Hepatocyte (in vitro differentiated cells): ENCODE measurements around the gene KRR1. TPM values are rescaled to one million over a fixed set of nuclear protein-coding genes. Genes with fewer than 3 reads are reported as not detected.
"Not testable (repeated sequence)": the region's sequence is repeated elsewhere in the genome, so short reads cannot be mapped to it uniquely, and the experiment has no call there.

ENCODE experiments used
- DNase-seq: peaks from one replicate; pipeline ENCODE4 v3.0.0-alpha.2; 2016; ENCODE audit warnings: low spot score
- H2AFZ ChIP-seq: fragments of 200-600 bp; sonication (generic); 2 replicates; pipeline ENCODE4 v1.6.0; 2016; ENCODE audit warnings: antibody characterized with exemption, mild to moderate bottlenecking
- H3K27ac ChIP-seq: fragments of 200-600 bp; sonication (generic); 2 replicates; pipeline ENCODE4 v1.5.1; 2016; ENCODE audit warnings: mild to moderate bottlenecking
- H3K27me3 ChIP-seq: fragments of 200-600 bp; sonication (generic); 2 replicates; pipeline ENCODE4 v1.6.1; 2016
- H3K36me3 ChIP-seq: fragments of 200-600 bp; sonication (generic); replicated peaks from 2 replicates; pipeline ENCODE4 v1.5.1; 2016; ENCODE audit warnings: low read depth; ENCODE audit not compliant: insufficient read depth
- H3K4me1 ChIP-seq: fragments of 200-600 bp; sonication (generic); 2 replicates; pipeline ENCODE4 v1.5.1; 2016; ENCODE audit warnings: mild to moderate bottlenecking, moderate library complexity; ENCODE audit not compliant: insufficient read depth
- H3K4me2 ChIP-seq: fragments of 200-600 bp; sonication (generic); 2 replicates; pipeline ENCODE4 v1.6.0; 2016
- H3K4me3 ChIP-seq: fragments of 200-600 bp; sonication (generic); 2 replicates; pipeline ENCODE4 v1.5.1; 2016; ENCODE audit warnings: mild to moderate bottlenecking
- H3K79me2 ChIP-seq: fragments of 200-600 bp; sonication (generic); 2 replicates; pipeline ENCODE4 v1.6.0; 2017; ENCODE audit warnings: mild to moderate bottlenecking
- H3K9me2 ChIP-seq: fragments of 200-600 bp; sonication (generic); replicated peaks from 2 replicates; pipeline ENCODE4 v1.6.0; 2017; ENCODE audit warnings: mild to moderate bottlenecking; ENCODE audit not compliant: insufficient read depth
- H3K9me3 ChIP-seq: fragments of 200-600 bp; sonication (generic); 2 replicates; pipeline ENCODE4 v1.5.1; 2016; ENCODE audit warnings: low read depth, mild to moderate bottlenecking
- H4K20me1 ChIP-seq: fragments of 200-600 bp; sonication (generic); 2 replicates; pipeline ENCODE4 v1.6.0; 2016; ENCODE audit warnings: mild to moderate bottlenecking; ENCODE audit not compliant: insufficient read depth, poor library complexity, severe bottlenecking
- EZH2 ChIP-seq: fragments of 200-600 bp; sonication (generic); IDR thresholded peaks from 2 replicates; pipeline ENCODE4 v1.6.1; 2016; ENCODE audit warnings: antibody characterized with exemption, mild to moderate bottlenecking, borderline replicate concordance
- EZH2phosphoT487 ChIP-seq: fragments of 200-600 bp; sonication (generic); IDR thresholded peaks from one replicate; pipeline ENCODE4 v1.6.1; 2018; ENCODE audit warnings: antibody characterized with exemption, mild to moderate bottlenecking, low read depth, moderate library complexity; ENCODE audit not compliant: unreplicated experiment, severe bottlenecking
- WGBS: methylation state at CpG from one replicate; pipeline ENCODE4 v1.1.6; 2016; ENCODE audit warnings: low lambda C conversion rate; ENCODE audit errors: missing lambda C conversion rate; 5-methylcytosine and 5-hydroxymethylcytosine counted together
- polyA plus RNA-seq: library from polyadenylated mRNA; unstranded; fragments of >200 nt; fragmentation: Nextera tagmentation; extraction: Ambion mirVana; gene quantifications from 2 replicates; pipeline ENCODE4 v1.2.1, GENCODE V29; 2016
- total RNA-seq: library from RNA; depleted of rRNA; stranded (reverse); fragments of >200 nt; gene quantifications from 2 replicates; pipeline ENCODE4 v1.2.3, GENCODE V29; 2014
- TF ChIP-seq, protein P1 (sequence below): fragments of 200-600 bp; sonication (generic); IDR thresholded peaks from 2 replicates; pipeline ENCODE4 v1.5.1; 2016; ENCODE audit warnings: antibody characterized with exemption, mild to moderate bottlenecking; ENCODE audit not compliant: poor library complexity

KRR1 gene
- total and polyA plus RNA-seq, 2 experiments from 2014 or later: 23.6 to 42.8 TPM

GRCh38 chr12:75446857-75447256 lies 64.6 kb downstream of the KRR1 start:
- Histone ChIP-seq H2AFZ (no peak overlapping the region), H3K4me1 (peaks cover 2% of the 10 kb centered on the region), H3K4me2 (no peak overlapping the region), H3K79me2 (no peaks in the 10 kb centered on the region), H3K27ac (no peak overlapping the region), H3K27me3 (no peaks in the 10 kb centered on the region), H3K9me2 (no peaks in the 10 kb centered on the region), H3K4me3 (no peak overlapping the region), H3K36me3 (no peaks in the 10 kb centered on the region), H3K9me3 (no peaks in the 10 kb centered on the region), H4K20me1 (no peaks in the 10 kb centered on the region)
- TF ChIP-seq EZH2 (no peak), EZH2phosphoT487 (no peak)
- TF ChIP-seq, protein P1, sequence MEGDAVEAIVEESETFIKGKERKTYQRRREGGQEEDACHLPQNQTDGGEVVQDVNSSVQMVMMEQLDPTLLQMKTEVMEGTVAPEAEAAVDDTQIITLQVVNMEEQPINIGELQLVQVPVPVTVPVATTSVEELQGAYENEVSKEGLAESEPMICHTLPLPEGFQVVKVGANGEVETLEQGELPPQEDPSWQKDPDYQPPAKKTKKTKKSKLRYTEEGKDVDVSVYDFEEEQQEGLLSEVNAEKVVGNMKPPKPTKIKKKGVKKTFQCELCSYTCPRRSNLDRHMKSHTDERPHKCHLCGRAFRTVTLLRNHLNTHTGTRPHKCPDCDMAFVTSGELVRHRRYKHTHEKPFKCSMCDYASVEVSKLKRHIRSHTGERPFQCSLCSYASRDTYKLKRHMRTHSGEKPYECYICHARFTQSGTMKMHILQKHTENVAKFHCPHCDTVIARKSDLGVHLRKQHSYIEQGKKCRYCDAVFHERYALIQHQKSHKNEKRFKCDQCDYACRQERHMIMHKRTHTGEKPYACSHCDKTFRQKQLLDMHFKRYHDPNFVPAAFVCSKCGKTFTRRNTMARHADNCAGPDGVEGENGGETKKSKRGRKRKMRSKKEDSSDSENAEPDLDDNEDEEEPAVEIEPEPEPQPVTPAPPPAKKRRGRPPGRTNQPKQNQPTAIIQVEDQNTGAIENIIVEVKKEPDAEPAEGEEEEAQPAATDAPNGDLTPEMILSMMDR: no peak
- no peak for DNase-seq

GRCh38 chr12:75445137-75445507 lies 66.3 kb downstream of the KRR1 start:
- H3K4me2 ChIP-seq, H3K79me2 ChIP-seq, H3K27me3 ChIP-seq, DNase-seq, H3K36me3 ChIP-seq, H3K9me2 ChIP-seq, H4K20me1 ChIP-seq, H3K4me3 ChIP-seq, H3K4me1 ChIP-seq, H3K9me3 ChIP-seq, H2AFZ ChIP-seq: not testable (repeated sequence)
- WGBS: 82% methylated on average over 7 of the region's 7 CpGs
- H3K27ac ChIP-seq: peak overlapping the region; percentile 40

DNA sequence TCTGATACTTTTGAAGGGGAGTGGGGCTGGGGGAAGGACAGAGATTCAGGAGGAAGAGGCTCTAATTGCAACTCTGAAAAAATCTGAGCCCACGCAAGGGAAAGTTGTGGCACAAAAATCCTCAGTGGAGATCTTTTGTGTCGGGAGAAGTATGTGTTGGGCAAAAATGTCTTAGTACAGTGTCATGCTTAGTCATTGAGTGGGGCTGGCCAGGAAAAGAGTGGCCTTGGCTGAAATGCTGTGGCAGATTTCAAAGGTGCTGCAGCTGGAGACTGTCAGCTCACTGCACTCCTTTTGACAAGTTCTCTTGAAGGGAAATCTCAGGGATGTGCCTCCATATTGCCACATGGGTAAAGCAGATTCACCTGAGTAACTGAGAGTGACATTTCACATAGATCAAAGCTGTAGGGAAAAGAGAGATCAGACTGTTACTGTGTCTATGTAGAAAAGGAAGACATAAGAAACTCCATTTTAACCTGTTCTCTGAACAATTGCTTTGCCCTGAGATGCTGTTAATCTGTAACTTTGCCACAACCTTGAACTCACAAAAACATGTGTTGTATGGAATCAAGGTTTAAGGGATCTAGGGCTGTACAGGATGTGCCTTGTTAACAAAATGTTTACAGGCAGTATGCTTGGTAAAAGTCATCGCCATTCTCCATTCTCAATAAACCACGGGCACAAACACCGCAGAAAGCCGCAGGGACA lies 66.8 kb downstream of the KRR1 start:
- no peak overlapping the region for H3K4me2 ChIP-seq
- DNase-seq: no peak
- 71% methylated on average over 6 of the region's 6 CpGs for WGBS

DNA sequence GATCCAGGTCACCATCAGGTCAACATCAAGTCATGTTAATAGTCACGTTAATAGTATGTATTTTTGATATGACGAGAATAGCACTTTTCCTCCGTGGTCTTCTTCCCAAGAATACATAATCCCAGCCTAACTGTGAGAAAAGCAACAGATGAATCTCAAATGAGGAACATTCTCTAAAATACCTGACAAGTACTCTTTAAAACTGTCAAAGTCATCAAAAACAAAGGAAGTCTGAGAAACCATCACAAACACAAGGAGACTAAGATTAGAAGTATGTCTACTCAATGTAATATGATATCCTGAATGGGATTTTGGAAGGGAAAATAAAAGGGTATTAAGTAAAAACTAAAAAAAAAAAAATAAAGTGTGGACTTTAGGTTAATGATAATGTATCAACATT lies 67.7 kb downstream of the KRR1 start:
- no peaks in the 10 kb centered on the region for H4K20me1 ChIP-seq
- H3K9me2 ChIP-seq: no peaks in the 10 kb centered on the region
- whole genome bisulfite sequencing: 50% methylated on average over 3 of the region's 3 CpGs
- no peak overlapping the region for H3K4me2 ChIP-seq
- H3K4me3 ChIP-seq: no peak overlapping the region
- peaks cover 2% of the 10 kb centered on the region for H3K4me1 ChIP-seq
- no peak overlapping the region for H3K27ac ChIP-seq
- H3K9me3 ChIP-seq: no peaks in the 10 kb centered on the region
- H2AFZ ChIP-seq: no peak overlapping the region
- DNase-seq: no peak
- no peaks in the 10 kb centered on the region for H3K79me2 ChIP-seq
- TF ChIP-seq, protein P1: no peak
- TF ChIP-seq EZH2phosphoT487 (no peak), EZH2 (no peak)
- H3K36me3 ChIP-seq: no peaks in the 10 kb centered on the region
- H3K27me3 ChIP-seq: no peaks in the 10 kb centered on the region

More for the DNA sequence above, 66.8 kb downstream of the KRR1 start:
- Histone ChIP-seq H3K79me2 (no peaks in the 10 kb centered on the region), H3K36me3 (no peaks in the 10 kb centered on the region), H3K4me1 (peaks cover 2% of the 10 kb centered on the region), H3K27ac (peak overlapping the region; percentile 40), H3K9me2 (no peaks in the 10 kb centered on the region), H3K27me3 (no peaks in the 10 kb centered on the region), H3K4me3 (no peak overlapping the region), H2AFZ (no peak overlapping the region), H4K20me1 (no peaks in the 10 kb centered on the region), H3K9me3 (no peaks in the 10 kb centered on the region)
- TF ChIP-seq EZH2phosphoT487 (no peak), EZH2 (no peak)
- TF ChIP-seq, protein P1: no peak

DNA sequence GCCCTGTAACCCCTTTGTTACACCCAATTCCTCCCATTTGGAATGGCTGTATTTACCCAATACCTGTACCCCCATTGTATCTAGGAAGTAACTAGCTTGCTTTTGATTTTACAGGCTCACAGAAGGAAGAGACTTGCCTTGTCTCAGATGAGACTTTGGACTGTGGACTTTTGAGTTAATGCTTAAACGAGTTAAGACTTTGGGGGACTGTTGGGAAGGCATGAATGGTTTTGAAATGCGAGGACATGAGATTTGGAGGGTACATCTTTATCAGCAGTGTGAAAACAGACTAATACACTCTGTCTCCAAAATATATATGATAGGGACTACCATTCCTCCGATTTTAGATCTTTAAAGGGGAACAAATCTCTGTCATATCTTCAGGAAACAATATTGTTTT lies 69.0 kb downstream of the KRR1 start:
- not testable (repeated sequence) for H4K20me1 ChIP-seq, H3K9me2 ChIP-seq, H2AFZ ChIP-seq, H3K27me3 ChIP-seq, H3K9me3 ChIP-seq, H3K36me3 ChIP-seq, H3K4me3 ChIP-seq, H3K79me2 ChIP-seq, H3K4me1 ChIP-seq, DNase-seq
- peak overlapping the region; percentile 8 for H3K4me2 ChIP-seq
- peak overlapping the region; percentile 69 for H3K27ac ChIP-seq
- WGBS: 27% methylated on average over 3 of the region's 3 CpGs

- 78% methylated on average over 4 of the region's 4 CpGs for WGBS
- not testable (repeated sequence) for H3K79me2 ChIP-seq, H3K4me1 ChIP-seq, H3K9me2 ChIP-seq, H3K9me3 ChIP-seq, H2AFZ ChIP-seq, H3K4me3 ChIP-seq, H3K36me3 ChIP-seq, DNase-seq, H4K20me1 ChIP-seq, H3K27me3 ChIP-seq
- H3K4me2 ChIP-seq: peak overlapping the region; percentile 8
- H3K27ac ChIP-seq: peak overlapping the region; percentile 69
Measured at GRCh38 chr12:75441687-75442449, 69.5 kb downstream of the KRR1 start.
